H1 (cell line): ENCODE measurements around the gene MACROD2. TPM values are rescaled to one million over a fixed set of nuclear protein-coding genes. Genes with fewer than 3 reads are reported as not detected.

Source experiments
- CTCF ChIA-PET: fragments of 300-600 bp; sonication (Branson Sonifier 250); formaldehyde crosslinking; loops from one replicate; lab custom pipeline; 2021; ENCODE audit not compliant: partially characterized antibody; lab: Charles Lee
- POLR2A ChIA-PET: fragments of 300-600 bp; sonication (Branson Sonifier 250); formaldehyde crosslinking; loops from one replicate; lab custom pipeline; 2021; ENCODE audit warnings: inconsistent platforms; ENCODE audit not compliant: partially characterized antibody; lab: Charles Lee
- DNase-seq, 2 experiments: peaks; one replicate each; pipeline versions ENCODE4 v3.0.0 to v3.0.0-alpha.2; 2010 to 2022; ENCODE audit warnings: low spot score in 2 of 2, low read depth in 1 of 2, mixed read lengths in 1 of 2
- FAIRE-seq: peaks from 2 replicates; lab custom pipeline; 2011; peaks lifted over from hg19 to GRCh38; lab: Jason Lieb, UNC
- H2AFZ ChIP-seq: 2 replicates; pipeline ENCODE4 v1.8.1; 2012; ENCODE audit warnings: low read length, inconsistent platforms
- H2AK5ac ChIP-seq: 2 replicates; pipeline ENCODE4 v1.6.1; 2013; ENCODE audit warnings: low read depth, low read length
- H2BK120ac ChIP-seq: replicated peaks from 2 replicates; pipeline ENCODE3; 2013; ENCODE audit warnings: low read depth, low read length, inconsistent platforms
- H2BK12ac ChIP-seq: 2 replicates; pipeline ENCODE4 v1.6.1; 2013; ENCODE audit warnings: low read depth, low read length
- H2BK15ac ChIP-seq: 2 replicates; pipeline ENCODE4 v1.6.1; 2013; ENCODE audit warnings: low read length
- H2BK20ac ChIP-seq: 2 replicates; pipeline ENCODE4 v1.6.1; 2013; ENCODE audit warnings: low read length
- H2BK5ac ChIP-seq: 2 replicates; pipeline ENCODE4 v1.6.1; 2013; ENCODE audit warnings: low read depth, low read length
- H3K14ac ChIP-seq: 2 replicates; pipeline ENCODE4 v1.6.1; 2013; ENCODE audit warnings: inconsistent platforms; ENCODE audit not compliant: insufficient read length
- H3K18ac ChIP-seq: 2 replicates; pipeline ENCODE4 v1.6.1; 2013; ENCODE audit warnings: low read length; ENCODE audit errors: extremely low read depth
- H3K23ac ChIP-seq: 2 replicates; pipeline ENCODE4 v1.6.1; 2013; ENCODE audit warnings: inconsistent platforms; ENCODE audit not compliant: insufficient read length
- H3K23me2 ChIP-seq: 2 replicates; pipeline ENCODE4 v1.6.1; 2013; ENCODE audit warnings: low read depth, low read length
- H3K27ac ChIP-seq: 2 replicates; pipeline ENCODE4 v1.6.1; 2011; ENCODE audit warnings: low read depth, low read length, inconsistent platforms
- H3K27me3 ChIP-seq, 4 experiments: replicated peaks in 1 of 4; 1 replicate in 1 of 4; 2 replicates in 3 of 4; pipeline versions ENCODE4 v1.6.1 to v1.8.1; 2011 to 2013; ENCODE audit warnings: low read length in 3 of 4, mild to moderate bottlenecking in 3 of 4, inconsistent platforms in 2 of 4, mixed read lengths in 2 of 4, moderate library complexity in 1 of 4; ENCODE audit not compliant: control insufficient read depth in 3 of 4, insufficient read depth in 3 of 4; ENCODE audit errors: extremely low read depth in 1 of 4
- H3K36me3 ChIP-seq, 4 experiments: 2 replicates each; pipeline versions ENCODE4 v1.6.1 to v1.8.1; 2011 to 2013; ENCODE audit warnings: mild to moderate bottlenecking in 4 of 4, low read length in 3 of 4, moderate library complexity in 2 of 4, control low read depth in 1 of 4, inconsistent platforms in 1 of 4; ENCODE audit not compliant: insufficient read depth in 4 of 4, control insufficient read depth in 2 of 4
- H3K4ac ChIP-seq: replicated peaks from 2 replicates; pipeline ENCODE3; 2013; ENCODE audit warnings: low read length, low read depth, mixed read lengths, inconsistent platforms; ENCODE audit not compliant: insufficient read length
- H3K4me1 ChIP-seq, 4 experiments: replicated peaks in 1 of 4; 1 replicate in 1 of 4; 2 replicates in 3 of 4; pipeline versions ENCODE4 v1.6.1 to v1.8.1; 2011 to 2013; ENCODE audit warnings: low read length in 3 of 4, inconsistent platforms in 2 of 4, mixed read lengths in 1 of 4; ENCODE audit not compliant: insufficient read depth in 4 of 4, control insufficient read depth in 3 of 4
- H3K4me2 ChIP-seq, 2 experiments: 2 replicates each; pipeline versions ENCODE4 v1.6.1 to v1.8.1; 2011 to 2013; ENCODE audit warnings: low read depth in 2 of 2, low read length in 2 of 2, control low read depth in 1 of 2, inconsistent platforms in 1 of 2, mild to moderate bottlenecking in 1 of 2; ENCODE audit not compliant: insufficient read depth in 1 of 2
- H3K4me3 ChIP-seq, 4 experiments: fragments of 200-600, 300-600 bp in 1 of 4; sonication (generic), shearing (Covaris generic), sonication (Bioruptor Twin) in 1 of 4; 2 replicates each; pipeline versions ENCODE4 v1.5.1 to v1.8.1; 2011 to 2016; ENCODE audit warnings: low read length in 4 of 4, low read depth in 3 of 4, control low read depth in 2 of 4, inconsistent platforms in 2 of 4, mild to moderate bottlenecking in 2 of 4, mixed read lengths in 1 of 4, moderate library complexity in 1 of 4; ENCODE audit not compliant: insufficient read depth in 2 of 4; ENCODE audit errors: extremely low read depth in 1 of 4
- H3K56ac ChIP-seq: replicated peaks from 2 replicates; pipeline ENCODE3; 2013; ENCODE audit warnings: low read depth, mild to moderate bottlenecking, mixed read lengths, low read length, inconsistent platforms; ENCODE audit not compliant: insufficient read length
- H3K79me1 ChIP-seq: 2 replicates; pipeline ENCODE4 v1.6.1; 2013; ENCODE audit warnings: low read depth, low read length, control low read depth
- H3K79me2 ChIP-seq, 2 experiments: 2 replicates each; pipeline versions ENCODE4 v1.6.1 to v1.8.1; 2012 to 2013; ENCODE audit warnings: low read length in 2 of 2, mild to moderate bottlenecking in 2 of 2, inconsistent platforms in 1 of 2; ENCODE audit not compliant: insufficient read depth in 2 of 2, control insufficient read depth in 1 of 2
- H3K9ac ChIP-seq, 4 experiments: replicated peaks in 1 of 4; 1 replicate in 1 of 4; 2 replicates in 3 of 4; pipeline versions ENCODE4 v1.6.1 to v1.8.1; 2011 to 2013; ENCODE audit warnings: low read depth in 3 of 4, low read length in 3 of 4, control low read depth in 2 of 4, mild to moderate bottlenecking in 2 of 4, moderate library complexity in 2 of 4, inconsistent platforms in 1 of 4; ENCODE audit errors: extremely low read depth in 1 of 4
- H3K9me3 ChIP-seq, 2 experiments: 2 replicates each; pipeline versions ENCODE4 v1.6.1 to v1.8.1; 2012 to 2013; ENCODE audit warnings: mild to moderate bottlenecking in 2 of 2, moderate library complexity in 2 of 2, control low read depth in 1 of 2, inconsistent platforms in 1 of 2, low read depth in 1 of 2, low read length in 1 of 2, mixed read lengths in 1 of 2; ENCODE audit not compliant: insufficient read depth in 2 of 2
- H4K20me1 ChIP-seq, 2 experiments: replicated peaks in 1 of 2; 2 replicates each; pipeline versions ENCODE3 to v1.8.1; 2011 to 2013; ENCODE audit warnings: inconsistent platforms in 2 of 2, low read length in 2 of 2, mild to moderate bottlenecking in 1 of 2; ENCODE audit not compliant: insufficient read depth in 2 of 2, control insufficient read depth in 1 of 2
- H4K5ac ChIP-seq: 2 replicates; pipeline ENCODE4 v1.6.1; 2013; ENCODE audit warnings: low read length, low read depth, mixed read lengths, inconsistent platforms; ENCODE audit not compliant: insufficient read length
- H4K8ac ChIP-seq: 2 replicates; pipeline ENCODE4 v1.8.0; 2013; ENCODE audit warnings: mild to moderate bottlenecking, moderate library complexity, low read length, inconsistent platforms; ENCODE audit not compliant: insufficient read depth; ENCODE audit errors: extremely low read depth
- H4K91ac ChIP-seq: replicated peaks from 2 replicates; pipeline ENCODE3; 2013; ENCODE audit warnings: low read length, mixed read lengths, inconsistent platforms; ENCODE audit not compliant: insufficient read length
- GABPA ChIP-seq: IDR thresholded peaks from 2 replicates; pipeline ENCODE4 v1.6.1; 2011; ENCODE audit warnings: mild to moderate bottlenecking, low read length, moderate library complexity, borderline replicate concordance; ENCODE audit not compliant: insufficient read depth
- HDAC6 ChIP-seq: IDR thresholded peaks from one replicate; pipeline ENCODE4 v1.7.1; 2012; ENCODE audit warnings: low read depth, mild to moderate bottlenecking, inconsistent platforms, low read length, moderate library complexity
- KDM1A ChIP-seq: fragments of 200-600, 300-600 bp; sonication (generic); IDR thresholded peaks from 2 replicates; pipeline ENCODE4 v1.7.1; 2016; ENCODE audit warnings: mild to moderate bottlenecking, low read length, borderline replicate concordance
- MAX ChIP-seq: IDR thresholded peaks from 2 replicates; pipeline ENCODE4 v1.6.1; 2012; ENCODE audit warnings: inconsistent platforms
- POLR2A ChIP-seq, 2 experiments: IDR thresholded peaks; 1 replicate in 1 of 2; 2 replicates in 1 of 2; pipeline ENCODE4 v1.6.1; 2011; ENCODE audit warnings: low read depth in 2 of 2, low read length in 2 of 2, mild to moderate bottlenecking in 2 of 2; ENCODE audit errors: control extremely low read depth in 1 of 2
- POLR2AphosphoS5 ChIP-seq: IDR thresholded peaks from 2 replicates; pipeline ENCODE4 v1.6.1; 2011; ENCODE audit warnings: low read depth, low read length
- SAP30 ChIP-seq: fragments of 300-600 bp; sonication (generic); IDR thresholded peaks from 2 replicates; pipeline ENCODE4 v1.7.1; 2012; ENCODE audit warnings: low read length, moderate library complexity, mild to moderate bottlenecking, inconsistent platforms; ENCODE audit not compliant: insufficient read depth, insufficient replicate concordance
- SIN3A ChIP-seq, 2 experiments: IDR thresholded peaks in 1 of 2; conservative IDR thresholded peaks in 1 of 2; 2 replicates each; pipeline ENCODE4 v1.6.1; 2011 to 2012; ENCODE audit warnings: low read length in 2 of 2, improper control_type of control experiment in 1 of 2, low read depth in 1 of 2, mild to moderate bottlenecking in 1 of 2
- SP1 ChIP-seq: IDR thresholded peaks from 2 replicates; pipeline ENCODE4 v1.6.1; 2011; ENCODE audit warnings: low read depth, low read length
- SP4 ChIP-seq: IDR thresholded peaks from 2 replicates; pipeline ENCODE4 v1.6.1; 2012; ENCODE audit warnings: low read length, inconsistent platforms
- YY1 ChIP-seq: IDR thresholded peaks from 2 replicates; pipeline ENCODE4 v1.6.1; 2011; ENCODE audit warnings: low read depth, mild to moderate bottlenecking, low read length
- WGBS, 2 experiments: shearing (Covaris generic) in 1 of 2; methylation state at CpG; one replicate each; pipeline versions ENCODE4 v1.1.6 to v1.1.7; 2013 to 2015; ENCODE audit warnings: low lambda C conversion rate in 2 of 2, mixed read lengths in 2 of 2, inconsistent platforms in 1 of 2, low coverage in 1 of 2, missing lambda C conversion rate in 1 of 2; ENCODE audit not compliant: insufficient replicate concordance in 2 of 2, insufficient coverage in 1 of 2, insufficient read length in 1 of 2; ENCODE audit errors: extremely low coverage in 1 of 2, missing lambda C conversion rate in 1 of 2; 5-methylcytosine and 5-hydroxymethylcytosine counted together
- polyA plus RNA-seq, 7 experiments: library from polyadenylated mRNA; depleted of rRNA in 3 of 7; stranded (reverse) in 5 of 7; unstranded in 2 of 7; fragments of >200 nt in 5 of 7; fragments of 200-250 nt in 2 of 7; gene quantifications; 1 replicate in 5 of 7; 2 replicates in 1 of 7; 4 replicates in 1 of 7; pipeline versions ENCODE4 v1.2.1 to v1.2.3, GENCODE V29; 2011 to 2013; ENCODE audit warnings: missing spikeins in 2 of 7, mixed read lengths in 2 of 7
- total RNA-seq: library from RNA; stranded (reverse); fragmentation: NEBNext Ultra II Directional; extraction: Animal tissue kit (Norgen Biotek cat#: 25700); gene quantifications from 2 replicates; pipeline ENCODE4 v1.2.1, GENCODE V29; 2021

The MACROD2 gene
- total and polyA plus RNA-seq, 2 of the 8 experiments (the other 6 are each of a cell fraction or from before 2014, with no cell fraction given) = 0.70 to 3.9 TPM

GRCh38 chr20:15302075-15302474 is 1306.8 kb downstream of the MACROD2 start:
- H3K18ac ChIP-seq = no peak overlapping the region
- DNase-seq (no peak), FAIRE-seq (no peak)
- no peak overlapping the region for H4K5ac ChIP-seq
- no peaks in the 10 kb centered on the region for H3K79me2 ChIP-seq
- 87% methylated on average over 5 of the region's 5 CpGs; no CpG with 5 or more reads in 1 of the 2 experiments for WGBS, 2 experiments
- no peaks in the 10 kb centered on the region for H3K9me3 ChIP-seq
- no peaks in the 10 kb centered on the region for H3K79me1 ChIP-seq
- H2BK120ac ChIP-seq = no peak overlapping the region
- no peaks in the 10 kb centered on the region for H4K20me1 ChIP-seq
- H3K4ac ChIP-seq = no peak overlapping the region
- POLR2A ChIA-PET = no interaction called here
- no peak overlapping the region for H3K27ac ChIP-seq
- no peak overlapping the region for H4K91ac ChIP-seq
- no peak overlapping the region for H3K14ac ChIP-seq
- no peak overlapping the region for H2BK20ac ChIP-seq
- H4K8ac ChIP-seq = no peak overlapping the region
- no peak overlapping the region for H2AK5ac ChIP-seq
- no peak overlapping the region for H2BK12ac ChIP-seq
- CTCF ChIA-PET = no interaction called here
- H3K23me2 ChIP-seq = no peaks in the 10 kb centered on the region; the same call in 1 of the 2 replicates
- H2BK5ac ChIP-seq = no peak overlapping the region
- no peak overlapping the region for H3K23ac ChIP-seq
- H3K4me2 ChIP-seq = no peak overlapping the region
- H3K9ac ChIP-seq = no peak overlapping the region
- no peak for TF ChIP-seq SAP30
- no peak for TF ChIP-seq HDAC6
- no peak for TF ChIP-seq POLR2A (IDR thresholded peaks at IDR 0.05; ENCODE audit: control extremely low read depth in 1 of 2, low read depth in 2 of 2, low read length in 2 of 2)
- no peak for TF ChIP-seq YY1
- no peak for TF ChIP-seq SP4
- TF ChIP-seq MAX = no peak
- TF ChIP-seq SIN3A (conservative IDR thresholded peaks at IDR 0.05 in 1 of 2, IDR thresholded peaks at IDR 0.05 in 1 of 2; ENCODE audit: low read depth in 1 of 2, low read length in 2 of 2) = no peak
- TF ChIP-seq POLR2AphosphoS5 = no peak
- TF ChIP-seq KDM1A = no peak
- no peak for TF ChIP-seq GABPA
- TF ChIP-seq SP1 = no peak
- no peak overlapping the region for H2AFZ ChIP-seq
- peaks cover 0 to 2% (median 0%) of the 10 kb centered on the region in 4 experiments; a peak in 1 of 7 replicates for H3K4me1 ChIP-seq
- H3K36me3 ChIP-seq = no peaks in the 10 kb centered on the region
- no peak overlapping the region for H3K4me3 ChIP-seq
- H3K27me3 ChIP-seq = no peaks in the 10 kb centered on the region
- no peak overlapping the region for H3K56ac ChIP-seq
- no peak overlapping the region for H2BK15ac ChIP-seq
